GM19452 (cell line): ENCODE results near the gene HAUS8.

Experiments used
- ATAC-seq: cut with Tn5 transposase; IDR thresholded peaks from one replicate; pipeline ENCODE4 v1.9.1; 2021; ENCODE audit not compliant: unreplicated experiment

HAUS8 gene

GRCh38 chr19:17001603-17002183 is 73.6 kb downstream of the HAUS8 start:
- ATAC-seq = no peak
